Right renal pelvis (tissue), 4 donors: ENCODE results near the gene MEGF11. TPM values are rescaled to one million over a fixed set of nuclear protein-coding genes. Genes with fewer than 3 reads are reported as not detected.

Experiments used
- DNase-seq, 4 donors: peaks; one replicate each; pipeline ENCODE4 v3.0.0-alpha.2; 2013; ENCODE audit warnings: low read depth in 4 of 4, low spot score in 3 of 4, missing footprints in 1 of 4
- polyA plus RNA-seq, 4 donors: library from polyadenylated mRNA; unstranded; fragments of 120-200 nt; gene quantifications; one replicate each; pipeline ENCODE4 v1.2.1, GENCODE V29; 2013; ENCODE audit not compliant: insufficient read length in 4 of 4

The MEGF11 gene
- polyA plus RNA-seq, 4 donors = 2.2 to 3.8 (median 2.6) TPM

GRCh38 chr15:65914981-65915925 is 338.3 kb downstream of the MEGF11 start:
- DNase-seq = no peak

- DNase-seq = no peak
These were observed 339.2 kb downstream of the MEGF11 start for GRCh38 chr15:65914386-65914785.

- DNase-seq = no peak
These were observed 339.8 kb downstream of the MEGF11 start for GRCh38 chr15:65913631-65914199.

GRCh38 chr15:65912235-65912634 is 341.3 kb downstream of the MEGF11 start:
- DNase-seq = no peak

GRCh38 chr15:65910341-65910740 is 343.2 kb downstream of the MEGF11 start:
- no peak for DNase-seq

GRCh38 chr15:65909831-65910230 is 343.7 kb downstream of the MEGF11 start:
- no peak for DNase-seq

- DNase-seq = no peak
These were observed 344.7 kb downstream of the MEGF11 start for GRCh38 chr15:65908876-65909275.

GRCh38 chr15:65907661-65908060 is 345.9 kb downstream of the MEGF11 start:
- no peak for DNase-seq

- DNase-seq = no peak
These were observed 347.2 kb downstream of the MEGF11 start for GRCh38 chr15:65906396-65906795.

GRCh38 chr15:65904301-65904700 is 349.2 kb downstream of the MEGF11 start:
- DNase-seq = no peak

GRCh38 chr15:65903296-65904073 is 350.1 kb downstream of the MEGF11 start:
- DNase-seq = no peak

- no peak for DNase-seq
These were observed 351.2 kb downstream of the MEGF11 start for GRCh38 chr15:65902373-65902772.

GRCh38 chr15:65901836-65902235 is 351.7 kb downstream of the MEGF11 start:
- DNase-seq = no peak

GRCh38 chr15:65901336-65901735 is 352.2 kb downstream of the MEGF11 start:
- no peak for DNase-seq

- DNase-seq = no peak
These were observed 353.1 kb downstream of the MEGF11 start for GRCh38 chr15:65900488-65900887.

GRCh38 chr15:65896236-65896635 is 357.3 kb downstream of the MEGF11 start:
- DNase-seq = no peak

GRCh38 chr15:65893060-65893459 is 360.5 kb downstream of the MEGF11 start:
- DNase-seq = no peak

GRCh38 chr15:65888981-65889380 is 364.6 kb downstream of the MEGF11 start:
- no peak for DNase-seq

- DNase-seq = no peak
These were observed 366.0 kb downstream of the MEGF11 start for GRCh38 chr15:65887565-65887964.

GRCh38 chr15:65885668-65886218 is 367.8 kb downstream of the MEGF11 start:
- no peak for DNase-seq

GRCh38 chr15:65884511-65884910 is 369.0 kb downstream of the MEGF11 start:
- no peak for DNase-seq
